ENCODE measurements around the gene LRRC3. TPM values are rescaled to one million over a fixed set of nuclear protein-coding genes. Genes with fewer than 3 reads are reported as not detected.

The LRRC3 gene
- total RNA-seq, 1 experiment from 2014 or later = not detected

DNA sequence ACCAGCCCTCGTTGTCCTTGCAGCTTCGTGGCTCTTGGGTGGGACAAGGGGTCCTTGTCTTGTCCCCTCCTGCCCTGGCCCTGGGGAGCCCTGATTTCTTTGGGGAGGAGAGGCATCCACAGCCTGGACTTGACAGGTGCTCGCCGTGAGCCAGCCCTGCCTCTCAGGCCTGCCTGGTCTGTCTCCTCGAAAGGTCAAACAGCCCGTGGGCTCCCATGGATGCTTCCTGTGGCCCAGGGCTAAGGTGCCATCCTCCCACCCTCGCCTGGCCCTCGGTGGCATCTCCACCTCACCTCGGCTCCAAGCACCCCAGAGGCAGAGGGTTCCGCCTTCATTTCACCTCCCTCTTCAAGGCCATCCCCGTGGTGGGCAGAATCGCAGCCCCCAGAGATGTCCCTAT, 9.0 kb downstream of the LRRC3 start:
- DNase-seq (ENCODE audit: low read depth) = no peak
- in situ Hi-C loops (cut with HindIII; ENCODE audit: low pct_unique_long_range_greater_than_20kb, low sequenced_read_pairs) = no loop called here

DNA sequence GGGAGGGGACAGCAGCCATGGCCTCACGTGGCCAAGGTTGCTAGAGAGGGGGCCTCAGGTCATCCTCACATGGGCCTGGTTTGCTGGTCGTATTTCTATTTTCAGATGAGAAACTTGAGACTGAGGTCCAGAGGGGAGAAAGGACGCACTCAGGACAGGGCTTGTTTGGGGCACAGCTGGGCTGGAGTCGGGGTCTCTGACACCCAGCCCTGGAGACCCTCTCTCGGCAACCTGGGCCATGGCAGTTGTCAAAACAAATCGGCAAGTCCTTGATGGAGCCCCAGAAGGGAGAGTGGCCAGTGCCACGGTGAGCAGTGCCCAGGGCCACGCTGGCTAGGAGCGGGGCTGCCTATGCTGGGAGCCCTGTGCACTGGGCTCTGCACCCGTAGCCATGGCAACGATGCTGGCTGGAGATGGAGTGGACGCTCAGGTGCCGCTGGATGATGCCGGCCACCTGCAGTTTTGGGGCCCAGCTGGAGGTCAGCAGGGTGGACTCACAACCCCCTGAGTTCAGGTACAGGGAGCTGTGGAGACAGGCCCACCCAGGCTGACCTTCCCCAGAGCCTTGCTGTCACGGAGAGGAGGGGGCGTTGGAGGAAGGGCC, 11.1 kb downstream of the LRRC3 start:
- in situ Hi-C loops (cut with HindIII; ENCODE audit: low pct_unique_long_range_greater_than_20kb, low sequenced_read_pairs) = no loop called here
- no peak for DNase-seq (ENCODE audit: low read depth)

DNA sequence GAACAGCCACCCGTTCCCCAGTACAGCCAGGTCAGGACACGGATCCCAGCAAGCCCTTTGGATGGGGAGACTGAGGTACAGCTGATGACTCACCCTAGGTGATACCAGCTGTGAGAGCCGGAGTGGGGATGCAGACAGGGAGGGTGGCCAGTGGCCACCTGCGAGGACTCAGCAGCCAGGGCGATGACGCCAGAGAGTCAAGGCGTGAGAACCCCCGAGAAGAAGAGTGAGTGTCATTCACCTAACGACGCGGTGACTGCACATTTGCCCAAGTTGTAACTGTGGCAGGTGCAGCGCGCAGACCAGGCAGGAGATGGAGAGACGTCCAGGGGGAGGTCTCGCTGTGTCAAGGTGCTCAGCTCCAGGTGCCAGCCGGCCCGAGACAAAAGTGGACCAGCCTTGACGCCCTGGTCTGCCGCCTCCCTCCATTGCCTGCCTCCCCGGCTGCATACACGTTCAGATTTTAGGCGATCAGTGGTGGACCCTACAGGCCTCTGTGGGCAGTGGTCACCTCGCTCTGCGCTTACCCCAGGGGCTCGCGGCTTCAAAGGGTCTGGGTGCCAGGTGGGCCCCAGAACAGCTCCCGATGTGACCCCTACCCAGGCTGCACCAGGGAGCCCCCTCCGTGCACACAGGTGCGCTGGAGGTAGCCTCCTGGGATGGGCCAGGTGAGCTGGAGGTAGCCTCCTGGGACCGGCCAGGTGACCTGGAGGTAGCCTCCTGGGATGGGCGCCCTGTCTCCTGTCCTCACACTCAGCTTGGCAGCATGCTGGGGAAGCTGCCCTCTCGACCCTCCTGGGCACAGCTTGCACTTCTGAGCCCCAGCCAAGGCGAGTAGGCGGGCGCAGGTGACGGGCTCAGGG, 11.9 kb downstream of the LRRC3 start:
- DNase-seq (ENCODE audit: low read depth) = no peak
- in situ Hi-C loops (cut with HindIII; ENCODE audit: low pct_unique_long_range_greater_than_20kb, low sequenced_read_pairs) = no loop called here

DNA sequence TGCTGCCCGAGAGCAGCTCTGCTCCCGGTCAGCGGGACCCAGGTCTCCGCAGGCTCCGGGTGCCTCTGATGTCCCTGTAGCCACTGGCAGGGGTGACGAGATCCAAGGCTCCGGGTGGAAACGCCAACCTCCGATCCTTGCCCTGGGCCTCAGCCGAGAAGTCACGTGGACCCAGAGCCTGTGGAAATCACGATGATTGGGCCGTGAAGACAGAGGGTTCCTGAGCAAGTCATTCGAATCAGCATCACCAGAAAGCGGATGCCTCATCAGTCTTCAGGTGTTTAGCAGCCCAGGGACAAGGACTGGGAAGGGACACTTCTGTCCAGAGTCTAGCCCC, 12.5 kb downstream of the LRRC3 start:
- no peak for DNase-seq (ENCODE audit: low read depth)
- in situ Hi-C loops (cut with HindIII; ENCODE audit: low pct_unique_long_range_greater_than_20kb, low sequenced_read_pairs) = no loop called here

DNA sequence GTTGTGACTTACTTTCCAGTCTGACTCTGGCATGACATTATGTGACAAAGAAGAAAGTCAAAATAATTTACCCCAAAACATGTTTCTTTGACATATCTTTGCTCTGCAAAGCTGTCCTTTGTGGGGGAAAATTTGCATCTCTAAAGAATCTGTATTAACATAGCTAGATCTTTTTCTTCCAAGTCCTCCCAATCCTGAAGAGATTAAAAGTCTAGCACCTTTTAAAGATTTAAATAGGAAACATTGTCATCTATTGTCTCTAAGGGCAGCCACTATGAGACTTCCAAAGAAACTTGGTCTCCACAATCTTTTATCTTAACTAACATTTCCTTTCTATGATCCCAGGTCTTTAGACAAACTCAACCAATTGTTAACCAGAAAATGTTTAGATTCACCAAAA, 16.0 kb downstream of the LRRC3 start:
- in situ Hi-C loops (cut with HindIII; ENCODE audit: low pct_unique_long_range_greater_than_20kb, low sequenced_read_pairs) = no loop called here
- DNase-seq (ENCODE audit: low read depth) = no peak

DNA sequence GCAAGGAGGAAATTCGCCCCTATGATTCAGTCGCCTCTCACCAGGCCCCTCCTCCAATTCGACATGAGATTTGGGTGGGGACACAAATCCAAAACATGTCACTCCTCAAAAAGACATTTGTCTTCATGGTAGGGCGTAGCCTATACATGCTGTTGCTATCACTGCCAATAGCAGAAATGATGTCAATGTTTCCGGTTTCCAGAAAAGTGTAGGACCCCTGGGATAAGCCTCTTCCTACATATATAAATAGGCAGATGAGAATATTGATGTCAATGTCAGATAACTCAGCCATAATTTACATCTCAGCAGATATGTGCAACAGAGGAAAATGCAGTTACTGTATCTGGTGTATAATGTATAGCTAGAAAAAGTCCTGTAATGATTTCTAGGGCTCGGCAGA, 16.7 kb downstream of the LRRC3 start:
- in situ Hi-C loops (cut with HindIII; ENCODE audit: low pct_unique_long_range_greater_than_20kb, low sequenced_read_pairs) = no loop called here

DNA sequence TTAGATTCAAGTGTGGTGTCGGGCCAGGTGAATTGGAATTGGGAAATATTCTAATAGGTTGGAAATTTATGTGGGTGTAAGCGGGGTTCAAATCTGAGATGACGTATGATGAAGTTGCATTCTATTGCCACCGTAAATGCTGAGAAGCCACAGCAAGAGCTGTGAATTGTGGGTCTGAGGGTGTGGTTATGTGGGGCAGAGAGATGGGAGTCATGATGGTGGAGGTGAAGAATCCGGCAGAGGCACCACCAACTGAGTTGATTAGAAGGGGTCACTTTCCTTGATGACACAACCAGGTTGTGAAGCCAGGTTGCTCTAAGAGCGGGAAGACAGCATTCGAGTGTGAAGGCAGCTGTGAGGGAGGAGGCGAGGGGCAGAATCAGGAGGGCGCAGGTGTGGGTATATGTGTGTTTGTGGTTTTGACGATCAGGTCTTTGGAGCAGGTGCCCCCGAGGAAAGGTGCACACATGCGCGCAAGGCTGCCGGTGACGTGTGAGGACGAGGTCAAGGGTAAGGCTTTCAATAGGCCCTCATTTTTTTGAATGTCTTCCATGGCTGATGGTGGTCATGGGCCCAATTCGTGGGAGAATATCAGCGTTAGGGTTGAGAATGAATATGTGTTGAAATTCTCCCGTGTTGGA, 18.7 kb downstream of the LRRC3 start:
- in situ Hi-C loops (cut with HindIII; ENCODE audit: low pct_unique_long_range_greater_than_20kb, low sequenced_read_pairs) = no loop called here
- DNase-seq (ENCODE audit: low read depth) = no peak

More for the DNA sequence above, 16.7 kb downstream of the LRRC3 start:
- no peak for DNase-seq (ENCODE audit: low read depth)

DNA sequence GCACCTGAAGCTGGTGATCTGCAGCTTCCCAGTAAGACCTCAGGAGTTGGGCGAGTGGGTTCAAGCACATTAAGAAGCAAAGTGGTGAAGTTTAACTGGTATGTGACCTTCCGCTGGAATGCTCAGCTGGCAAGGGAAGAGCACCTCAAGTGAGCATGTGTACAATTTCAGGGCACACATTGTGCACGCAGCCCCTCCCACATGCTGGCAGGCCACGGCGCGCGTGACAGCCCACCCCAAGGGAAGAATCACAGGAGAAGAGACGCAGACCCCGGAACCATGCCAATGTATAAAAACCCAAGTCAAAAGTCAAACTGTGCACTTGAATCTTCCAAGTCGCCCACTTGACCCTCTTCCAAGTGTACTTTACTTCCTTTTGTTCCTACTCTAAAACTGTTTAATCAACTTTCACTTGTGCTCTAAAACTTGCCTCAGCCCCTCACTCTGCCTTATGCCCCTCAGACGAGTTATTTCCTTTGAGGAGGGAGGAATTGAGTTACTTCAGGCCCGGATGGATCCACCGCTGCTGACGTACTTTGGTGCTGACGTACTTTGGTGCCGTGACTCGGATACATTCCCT, 20.0 kb downstream of the LRRC3 start:
- no peak for DNase-seq (ENCODE audit: low read depth)
- in situ Hi-C loops (cut with HindIII; ENCODE audit: low pct_unique_long_range_greater_than_20kb, low sequenced_read_pairs) = loop anchor here (25.0 kb wide), 1 partner anchor 662 kb away; no protein-coding TSS in a partner anchor

DNA sequence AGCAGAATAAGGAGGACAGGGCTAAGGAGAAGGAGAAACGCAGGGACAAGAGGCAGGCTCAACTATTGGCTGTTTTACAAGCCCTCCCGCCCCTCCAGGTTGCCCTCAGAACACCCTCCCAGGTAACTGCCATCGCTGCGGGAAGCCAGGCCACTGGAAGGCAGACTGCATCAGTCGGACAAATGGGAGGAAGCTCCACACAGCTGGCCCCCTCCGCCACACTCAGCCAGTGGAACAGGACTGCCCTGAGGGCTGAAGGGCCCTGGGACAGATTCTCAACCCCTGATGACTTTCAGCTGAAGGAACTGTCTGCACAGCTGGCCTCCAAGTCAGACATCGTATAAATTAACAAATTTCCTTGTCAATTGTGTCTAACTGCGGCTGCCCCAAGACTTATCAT, 21.8 kb downstream of the LRRC3 start:
- DNase-seq (ENCODE audit: low read depth) = no peak
- in situ Hi-C loops (cut with HindIII; ENCODE audit: low pct_unique_long_range_greater_than_20kb, low sequenced_read_pairs) = loop anchor here (25.0 kb wide), 1 partner anchor 660 kb away; no protein-coding TSS in a partner anchor

DNA sequence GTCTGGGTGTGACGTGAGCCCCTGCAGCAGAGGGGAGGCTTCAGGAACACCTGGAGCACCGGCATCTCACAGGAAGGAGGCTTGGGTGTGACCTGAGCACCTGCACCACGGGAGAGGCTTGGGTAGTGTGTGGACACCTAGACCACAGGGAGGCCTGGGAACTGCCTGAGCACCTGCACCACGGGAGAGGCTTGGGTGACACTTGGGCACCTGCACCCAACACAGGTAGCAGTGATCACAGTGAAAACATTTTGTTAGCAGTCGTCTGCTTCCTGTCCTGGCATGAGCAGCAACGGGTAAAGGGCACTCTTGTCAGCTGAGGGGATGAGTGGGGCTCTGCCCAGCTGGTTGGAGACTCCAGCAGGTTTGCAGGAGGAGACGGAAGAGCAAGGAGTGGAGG, 22.4 kb downstream of the LRRC3 start:
- no peak for DNase-seq (ENCODE audit: low read depth)
- in situ Hi-C loops (cut with HindIII; ENCODE audit: low pct_unique_long_range_greater_than_20kb, low sequenced_read_pairs) = loop anchor here (25.0 kb wide), 1 partner anchor 660 kb away; no protein-coding TSS in a partner anchor

DNA sequence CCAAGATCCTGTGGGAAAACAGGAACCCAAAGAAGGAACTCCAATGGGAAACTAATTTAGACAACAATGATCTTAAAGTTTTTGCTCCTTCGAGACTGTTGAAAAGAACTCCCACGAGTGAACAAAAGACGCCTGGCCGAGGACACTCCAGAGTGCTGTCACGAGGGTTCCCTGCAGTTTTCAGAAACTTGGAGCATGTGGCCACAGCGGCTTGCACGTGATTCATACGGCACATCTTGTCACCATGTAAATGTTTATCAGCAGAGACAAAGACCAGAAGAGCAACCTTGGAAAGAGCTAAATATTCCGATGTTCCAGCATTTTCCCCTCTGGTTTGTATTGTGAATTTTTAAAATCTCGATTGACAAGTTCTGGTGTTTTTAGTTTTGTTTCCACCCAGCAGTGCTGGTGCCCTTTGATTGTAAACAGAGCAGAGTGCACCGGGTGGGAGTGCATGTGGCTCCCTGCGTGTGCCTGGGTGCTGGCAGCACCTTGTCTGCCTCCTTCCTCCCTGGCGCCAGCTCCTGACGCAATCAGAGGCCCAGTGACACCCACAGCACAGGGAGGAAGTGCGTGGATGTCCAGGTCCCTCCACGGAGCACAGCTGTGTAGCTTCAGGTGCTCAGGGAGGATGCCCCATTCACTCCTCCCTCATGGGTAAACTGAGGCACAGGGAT, 23.0 kb downstream of the LRRC3 start:
- in situ Hi-C loops (cut with HindIII; ENCODE audit: low pct_unique_long_range_greater_than_20kb, low sequenced_read_pairs) = loop anchor here (25.0 kb wide), 1 partner anchor 659 kb away; no protein-coding TSS in a partner anchor

DNA sequence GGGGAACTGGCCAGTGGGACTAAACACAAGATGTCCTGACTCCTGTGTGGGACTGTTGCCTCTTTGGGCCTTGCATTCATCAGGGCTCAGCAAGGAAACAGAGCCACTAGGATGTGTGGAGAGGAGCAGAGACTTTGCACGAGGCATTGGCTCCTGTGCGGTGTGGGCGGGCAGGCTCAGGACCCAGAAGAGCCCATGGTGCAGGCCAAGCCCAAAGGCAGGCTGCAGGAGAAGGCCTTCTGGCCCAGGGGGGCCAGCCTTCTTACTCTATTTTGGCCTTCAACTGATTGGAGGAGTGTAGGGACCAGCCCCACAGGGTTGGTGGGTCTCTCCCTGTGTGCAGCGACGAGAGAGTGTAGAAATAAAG, 23.5 kb downstream of the LRRC3 start:
- DNase-seq (ENCODE audit: low read depth) = no peak
- in situ Hi-C loops (cut with HindIII; ENCODE audit: low pct_unique_long_range_greater_than_20kb, low sequenced_read_pairs) = loop anchor here (25.0 kb wide), 1 partner anchor 659 kb away; no protein-coding TSS in a partner anchor

More for the DNA sequence above, 23.0 kb downstream of the LRRC3 start:
- DNase-seq (ENCODE audit: low read depth) = no peak

DNA sequence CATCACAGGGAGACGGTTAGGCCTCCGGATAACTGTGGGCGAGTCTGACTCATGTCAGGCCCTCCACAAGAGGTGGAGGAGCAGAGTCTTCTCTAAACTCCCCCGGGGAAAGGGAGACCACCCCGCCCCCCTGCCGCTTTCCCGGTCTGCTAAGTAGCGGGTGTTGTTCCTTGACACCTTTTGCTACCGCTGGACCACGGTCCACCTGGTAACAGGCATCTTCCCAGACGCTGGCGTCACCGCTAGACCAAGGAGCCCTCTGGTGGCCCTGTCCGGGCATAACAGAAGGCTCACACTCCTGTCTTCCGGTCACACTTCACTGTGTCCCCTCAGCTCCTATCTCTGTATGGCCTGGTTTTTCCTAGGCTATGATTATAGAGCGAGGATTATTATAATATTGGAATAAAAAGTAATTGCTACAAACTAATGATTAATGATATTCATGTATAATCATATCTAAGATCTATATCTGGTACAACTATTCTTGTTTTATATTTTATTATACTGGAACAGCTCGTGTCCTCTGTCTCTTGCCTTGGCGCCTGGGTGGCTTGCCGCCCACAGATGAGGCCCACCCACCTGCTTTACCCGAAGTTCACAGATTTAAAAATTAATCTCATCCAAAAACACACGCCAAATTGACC, 24.4 kb downstream of the LRRC3 start:
- in situ Hi-C loops (cut with HindIII; ENCODE audit: low pct_unique_long_range_greater_than_20kb, low sequenced_read_pairs) = loop anchor here (25.0 kb wide), 1 partner anchor 658 kb away; no protein-coding TSS in a partner anchor
- peak; percentile 28 for DNase-seq (ENCODE audit: low read depth)

DNA sequence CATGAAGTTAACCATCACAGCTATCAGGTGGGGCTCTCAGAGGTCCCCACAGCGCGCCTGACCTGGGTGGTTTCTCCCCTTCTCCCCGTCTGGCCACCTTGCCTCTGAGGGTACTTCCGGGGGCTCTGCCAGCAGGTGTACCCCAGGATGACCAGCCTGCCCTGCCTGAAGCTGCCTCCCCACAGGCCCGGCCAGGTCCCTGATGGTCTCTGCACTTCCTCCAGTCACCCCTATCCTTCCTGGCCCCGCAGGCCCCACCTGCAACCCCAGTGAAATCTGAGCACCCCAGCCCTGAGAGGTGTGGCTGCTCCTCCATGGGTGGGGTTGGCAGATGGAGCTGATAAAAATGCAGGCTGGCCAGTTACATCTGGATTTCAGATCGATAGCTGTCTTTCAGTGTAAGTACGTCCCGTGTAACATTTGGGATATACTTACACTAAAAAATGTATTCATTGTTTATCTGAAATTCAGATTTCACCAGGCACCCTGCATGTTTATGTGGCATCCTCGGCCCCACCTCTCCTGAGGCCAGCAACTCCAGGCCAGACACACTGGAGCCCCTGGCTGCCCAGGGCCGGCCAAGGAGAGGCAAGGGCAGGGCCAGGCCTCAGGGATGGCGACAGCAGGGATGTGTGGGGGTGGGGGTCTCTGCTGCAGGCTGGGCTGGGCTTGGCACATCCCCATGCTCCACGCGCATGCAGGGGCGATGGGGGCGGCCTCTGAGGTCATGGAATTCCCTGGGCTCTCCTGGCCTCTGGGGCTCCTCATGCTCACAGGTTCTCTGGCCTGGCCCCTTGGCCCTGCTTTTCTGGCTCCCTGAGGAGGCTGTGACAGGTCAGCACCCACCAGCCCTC, 25.1 kb downstream of the LRRC3 start:
- in situ Hi-C loops (cut with HindIII; ENCODE audit: low pct_unique_long_range_greater_than_20kb, low sequenced_read_pairs) = loop anchor here (25.0 kb wide), 1 partner anchor 657 kb away; no protein-coding TSS in a partner anchor
- no peak for DNase-seq (ENCODE audit: low read depth)

DNA sequence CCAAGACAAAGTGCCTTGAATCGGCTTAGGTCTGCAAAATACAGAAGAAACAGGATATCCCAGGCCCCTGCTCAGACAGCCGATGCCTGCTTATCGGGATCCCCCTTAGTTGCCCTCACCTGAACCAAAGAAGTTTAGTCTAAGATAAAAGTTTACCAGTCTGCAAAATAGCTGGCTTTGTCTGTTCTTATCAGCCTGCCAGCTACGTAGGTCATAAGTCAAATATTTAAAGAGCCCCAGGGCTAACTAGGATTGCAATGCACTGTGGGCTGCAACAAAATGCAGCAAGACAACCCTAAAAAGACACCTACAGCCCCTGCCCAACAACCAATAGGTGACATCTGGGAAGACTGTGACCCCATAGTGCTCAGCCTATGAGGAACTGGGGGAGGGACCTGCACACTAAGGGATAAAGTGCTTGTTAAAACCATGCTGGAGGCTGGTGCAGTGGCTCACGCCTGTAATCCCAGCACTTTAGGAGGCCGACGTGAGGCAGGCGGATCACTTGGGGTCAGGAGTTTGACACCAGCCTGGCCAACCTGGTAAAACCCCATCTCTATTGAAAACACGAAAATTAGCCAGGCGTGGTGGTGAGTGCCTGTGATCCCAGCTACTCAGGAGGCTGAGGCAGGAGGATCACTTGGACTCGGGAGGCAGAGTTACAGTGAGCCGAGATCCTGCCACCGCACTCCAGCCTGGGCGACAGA, 27.4 kb downstream of the LRRC3 start:
- no peak for DNase-seq (ENCODE audit: low read depth)
- in situ Hi-C loops (cut with HindIII; ENCODE audit: low pct_unique_long_range_greater_than_20kb, low sequenced_read_pairs) = loop anchor here (25.0 kb wide), 1 partner anchor 655 kb away; no protein-coding TSS in a partner anchor

Measured in Caki2 (cell line).